Effector memory CD8-positive, alpha-beta T cell (primary cell): ENCODE measurements around the gene ALK.

Experiments
- ATAC-seq: fragments of 150-1000 bp; cut with Tn5 transposase; replicated peaks from 2 replicates; pipeline ENCODE4 v1.10.0; 2021; ENCODE audit warnings: mild to moderate bottlenecking, moderate library complexity
- DNase-seq, 3 experiments: peaks; one replicate each; pipeline ENCODE4 v3.0.0; 2021
- H3K27ac Mint-ChIP-seq, 2 donors: one replicate each; pipeline ENCODE4 v1.8.0; 2022; ENCODE audit warnings: mild to moderate bottlenecking in 2 of 2, mixed read lengths in 2 of 2, moderate library complexity in 2 of 2
- H3K27me3 Mint-ChIP-seq, 2 donors: one replicate each; pipeline ENCODE4 v1.8.0; 2022; ENCODE audit warnings: mixed read lengths in 2 of 2
- H3K36me3 Mint-ChIP-seq: one replicate; pipeline ENCODE4 v1.8.0; 2022; ENCODE audit warnings: mild to moderate bottlenecking, moderate library complexity, mixed read lengths; ENCODE audit not compliant: insufficient read depth
- H3K4me1 Mint-ChIP-seq, 2 donors: one replicate each; pipeline ENCODE4 v1.8.0; 2022; ENCODE audit warnings: low read depth in 2 of 2, mixed read lengths in 2 of 2
- H3K4me3 Mint-ChIP-seq, 2 donors: one replicate each; pipeline ENCODE4 v1.8.0; 2022; ENCODE audit warnings: mild to moderate bottlenecking in 2 of 2, mixed read lengths in 2 of 2, moderate library complexity in 2 of 2
- H3K9me3 Mint-ChIP-seq, 2 donors: one replicate each; pipeline ENCODE4 v1.8.0; 2022; ENCODE audit warnings: mixed read lengths in 2 of 2

ALK gene

DNA sequence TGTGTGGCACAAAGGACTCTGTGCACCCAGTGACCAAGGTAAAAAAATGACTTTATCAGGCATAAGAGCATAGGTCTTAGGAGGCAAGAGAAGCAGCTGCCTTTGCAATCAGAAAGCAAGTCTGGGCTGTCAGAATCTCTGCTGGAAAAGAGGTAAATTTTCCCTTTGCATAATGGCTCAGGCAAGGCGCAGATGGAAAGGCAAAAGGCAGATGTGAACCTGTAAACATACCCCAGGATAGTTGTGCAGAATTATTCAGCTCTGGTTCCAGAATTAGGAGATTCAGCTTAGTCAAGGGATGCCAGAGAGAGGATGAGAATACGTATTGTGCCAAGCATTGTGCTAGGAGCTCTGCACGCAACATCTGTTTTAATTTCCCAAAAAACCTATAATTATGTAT, 547.5 kb downstream of the ALK start:
- Mint-ChIP-seq H3K4me3 (no peak overlapping the region), H3K27ac (no peak overlapping the region), H3K4me1 (no peaks in the 10 kb centered on the region), H3K9me3 (no peaks in the 10 kb centered on the region), H3K36me3 (no peaks in the 10 kb centered on the region), H3K27me3 (peaks cover 36 to 69% of the 10 kb centered on the region in 2 donors)
- ATAC-seq: no peak
- DNase-seq: no peak

DNA sequence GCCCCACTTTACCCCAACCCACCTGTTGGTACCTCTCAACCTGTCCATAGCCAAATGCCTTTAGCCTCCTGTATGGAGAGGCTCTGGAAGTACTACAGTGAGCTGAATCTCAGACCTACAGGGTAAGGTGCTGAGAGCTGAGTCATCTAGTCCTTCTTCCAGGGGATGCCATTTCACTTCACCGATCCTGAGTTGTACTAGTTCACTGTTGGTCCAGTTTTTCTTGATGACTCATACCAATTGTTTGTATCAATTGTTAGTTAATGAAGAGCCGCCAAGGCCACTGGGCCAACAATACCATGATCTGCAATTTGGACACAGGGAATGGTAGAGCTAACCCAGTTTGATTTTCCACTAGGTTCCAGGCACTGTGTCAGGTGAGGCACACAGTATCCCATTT, 549.2 kb downstream of the ALK start:
- DNase-seq: no peak
- Mint-ChIP-seq H3K9me3 (no peaks in the 10 kb centered on the region), H3K4me1 (no peaks in the 10 kb centered on the region), H3K4me3 (no peak overlapping the region), H3K27ac (no peak overlapping the region), H3K27me3 (peaks cover 41 to 71% of the 10 kb centered on the region in 2 donors), H3K36me3 (no peaks in the 10 kb centered on the region)
- no peak for ATAC-seq

- DNase-seq (no peak), ATAC-seq (no peak)
- Mint-ChIP-seq H3K27me3 (peaks cover 50 to 74% of the 10 kb centered on the region in 2 donors), H3K27ac (no peak overlapping the region), H3K4me1 (no peaks in the 10 kb centered on the region), H3K4me3 (no peak overlapping the region), H3K36me3 (no peaks in the 10 kb centered on the region), H3K9me3 (no peaks in the 10 kb centered on the region)
Measured at GRCh38 chr2:29370581-29371125, 550.7 kb downstream of the ALK start.

DNA sequence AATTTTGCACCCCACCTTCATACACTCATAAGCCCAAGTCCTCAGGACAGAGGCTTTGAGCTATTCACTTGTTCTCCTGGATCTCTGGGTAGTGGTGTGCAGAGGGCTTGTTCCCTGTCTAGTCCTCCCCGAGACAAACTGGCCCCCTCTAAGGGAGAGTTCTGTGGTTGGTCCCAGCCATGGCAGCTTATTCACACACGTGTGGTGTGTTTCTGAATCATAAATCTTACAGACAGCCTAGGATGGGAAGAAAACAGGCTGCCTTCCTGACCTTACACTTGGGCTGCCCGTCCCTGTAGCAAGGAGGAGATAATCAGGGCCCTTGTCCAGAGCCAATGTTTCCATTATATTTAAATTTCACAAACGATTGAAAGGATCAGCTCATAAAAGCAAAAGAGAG, 551.2 kb downstream of the ALK start:
- H3K4me3 Mint-ChIP-seq: no peak overlapping the region
- ATAC-seq (no peak), DNase-seq (no peak)
- H3K36me3 Mint-ChIP-seq: no peaks in the 10 kb centered on the region
- H3K4me1 Mint-ChIP-seq: no peaks in the 10 kb centered on the region
- no peaks in the 10 kb centered on the region for H3K9me3 Mint-ChIP-seq
- no peak overlapping the region for H3K27ac Mint-ChIP-seq
- H3K27me3 Mint-ChIP-seq: peaks cover 51 to 76% of the 10 kb centered on the region in 2 donors

DNA sequence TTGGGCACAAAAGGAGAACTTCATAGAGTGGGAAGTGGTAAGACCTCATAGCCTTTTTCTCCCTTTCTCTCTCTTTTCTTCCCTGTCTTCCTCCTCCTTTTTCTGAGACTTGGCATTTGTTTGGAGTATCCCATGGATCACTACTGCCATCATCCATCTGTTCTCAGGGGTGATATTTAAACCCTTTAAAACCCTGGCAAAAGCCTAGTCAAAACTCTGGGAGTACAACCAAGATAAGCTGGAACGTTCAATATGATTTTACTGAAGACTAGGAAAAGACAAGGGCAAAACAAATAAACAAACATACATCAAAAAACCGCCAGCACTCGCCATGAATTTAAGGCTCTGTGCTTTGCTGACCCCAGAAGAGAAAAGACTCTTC, 552.7 kb downstream of the ALK start:
- Mint-ChIP-seq H3K36me3 (no peaks in the 10 kb centered on the region), H3K27me3 (peaks cover 52 to 80% of the 10 kb centered on the region in 2 donors), H3K4me3 (no peak overlapping the region), H3K27ac (no peak overlapping the region), H3K9me3 (no peaks in the 10 kb centered on the region), H3K4me1 (no peaks in the 10 kb centered on the region)
- no peak for DNase-seq
- no peak for ATAC-seq

- Mint-ChIP-seq H3K4me1 (no peaks in the 10 kb centered on the region), H3K27me3 (peaks cover 55 to 84% of the 10 kb centered on the region in 2 donors), H3K9me3 (no peaks in the 10 kb centered on the region), H3K27ac (no peak overlapping the region), H3K4me3 (no peak overlapping the region), H3K36me3 (no peaks in the 10 kb centered on the region)
- no peak for DNase-seq
- no peak for ATAC-seq
Measured at GRCh38 chr2:29367986-29368658, 553.3 kb downstream of the ALK start.

DNA sequence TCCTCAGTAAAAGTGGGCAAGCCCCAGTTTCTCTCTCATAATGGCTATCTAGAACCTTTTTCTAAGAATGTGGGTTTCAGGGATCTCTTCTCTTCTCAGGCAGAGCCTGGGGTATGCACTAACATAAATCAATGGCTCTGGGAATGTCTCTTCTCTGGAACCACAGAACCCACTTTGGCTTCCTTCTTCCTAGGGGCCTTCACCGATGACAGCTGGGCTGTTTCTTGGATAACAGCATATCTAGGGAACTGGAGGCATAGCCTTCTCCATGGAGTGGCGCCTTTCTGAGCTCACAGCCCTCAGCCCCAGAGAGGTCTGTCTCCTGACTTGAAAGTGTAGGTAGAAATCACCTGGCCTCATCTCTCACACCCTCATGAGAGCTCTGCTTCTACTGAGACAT, 558.3 kb downstream of the ALK start:
- ATAC-seq (no peak), DNase-seq (no peak)
- Mint-ChIP-seq H3K36me3 (no peaks in the 10 kb centered on the region), H3K9me3 (no peaks in the 10 kb centered on the region), H3K27ac (no peak overlapping the region), H3K4me3 (no peak overlapping the region), H3K4me1 (no peaks in the 10 kb centered on the region), H3K27me3 (peaks cover 54 to 86% of the 10 kb centered on the region in 2 donors)

- no peak for DNase-seq
- Mint-ChIP-seq H3K9me3 (no peaks in the 10 kb centered on the region), H3K27ac (no peak overlapping the region)
Measured at GRCh38 chr2:29361231-29361630, 560.2 kb downstream of the ALK start.

DNA sequence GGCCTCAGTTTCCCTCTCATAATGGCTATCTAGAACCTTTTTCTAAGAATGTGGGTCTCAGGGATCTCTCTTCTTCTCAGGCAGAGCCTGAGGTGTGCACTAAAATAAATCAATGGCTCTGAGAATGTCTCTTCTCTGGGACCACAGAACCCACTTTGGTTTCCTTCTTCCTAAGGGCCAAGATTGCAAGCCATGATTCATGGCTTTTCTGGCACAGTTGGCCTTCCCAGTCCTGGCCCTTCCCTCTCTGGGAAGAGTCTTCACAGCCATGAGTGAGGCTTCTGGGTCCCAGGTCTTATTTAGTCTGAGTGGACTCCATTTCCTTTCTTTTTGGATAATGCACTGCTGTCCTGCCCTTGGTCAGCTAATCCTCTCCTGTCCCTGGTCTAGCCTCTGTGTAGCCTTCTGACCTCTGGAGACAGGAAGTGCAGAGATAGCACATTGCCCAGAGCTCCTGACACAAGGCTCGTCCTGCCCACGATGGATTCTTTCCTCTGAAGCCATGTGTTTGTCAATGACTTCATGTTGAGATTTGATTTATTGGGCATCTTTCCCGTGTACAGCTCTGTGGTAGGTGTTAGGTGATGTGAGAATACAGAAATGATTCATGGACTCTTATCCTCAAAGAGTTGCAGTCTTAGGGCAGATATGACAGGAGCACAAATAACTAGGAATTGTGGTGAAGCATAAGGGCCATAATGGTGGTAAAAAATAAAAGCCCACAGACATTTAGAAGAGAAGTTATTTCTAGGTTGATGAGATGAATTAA, 561.2 kb downstream of the ALK start:
- no peaks in the 10 kb centered on the region for H3K36me3 Mint-ChIP-seq
- H3K27ac Mint-ChIP-seq: no peak overlapping the region
- no peaks in the 10 kb centered on the region for H3K9me3 Mint-ChIP-seq
- H3K27me3 Mint-ChIP-seq: peaks cover 44 to 83% of the 10 kb centered on the region in 2 donors
- ATAC-seq (no peak), DNase-seq (no peak)
- H3K4me3 Mint-ChIP-seq: no peak overlapping the region
- peaks cover 0 to 2% of the 10 kb centered on the region in 2 donors for H3K4me1 Mint-ChIP-seq

More at GRCh38 chr2:29361231-29361630, 560.2 kb downstream of the ALK start:
- Mint-ChIP-seq H3K4me3 (no peak overlapping the region), H3K27me3 (peaks cover 50 to 83% of the 10 kb centered on the region in 2 donors), H3K4me1 (no peaks in the 10 kb centered on the region), H3K36me3 (no peaks in the 10 kb centered on the region)
- no peak for ATAC-seq

DNA sequence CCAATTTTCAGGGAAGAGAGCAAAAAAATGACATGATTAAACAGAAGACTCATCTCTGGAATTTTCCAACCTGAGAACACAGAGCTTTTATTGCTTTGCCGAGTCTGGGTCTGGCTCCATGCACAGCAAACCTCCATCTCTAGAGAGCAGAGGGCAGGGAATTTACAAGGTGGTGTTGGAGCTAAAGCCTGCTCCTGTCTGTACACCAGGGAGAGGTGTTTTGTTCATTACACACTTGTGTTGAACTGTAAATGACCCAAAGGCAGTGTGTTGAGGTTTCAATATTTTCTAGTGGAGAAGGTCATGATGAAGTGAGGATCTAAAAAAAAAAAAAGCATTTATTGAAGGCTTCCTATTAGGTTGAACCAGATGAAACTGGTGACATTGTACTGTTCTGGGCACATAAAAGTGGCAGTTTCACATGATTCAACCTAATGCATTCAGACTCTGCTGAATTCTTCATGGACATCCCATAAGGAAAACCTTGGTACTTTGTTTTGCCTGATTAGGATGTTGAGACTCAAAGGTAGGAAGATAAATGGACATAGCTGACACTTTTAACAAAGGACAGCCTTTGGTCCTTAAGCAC, 567.9 kb downstream of the ALK start:
- Mint-ChIP-seq H3K27me3 (peaks cover 9 to 56% of the 10 kb centered on the region in 2 donors), H3K36me3 (no peaks in the 10 kb centered on the region), H3K4me1 (peaks cover 0 to 2% of the 10 kb centered on the region in 2 donors), H3K9me3 (no peaks in the 10 kb centered on the region), H3K4me3 (no peak overlapping the region), H3K27ac (no peak overlapping the region)
- ATAC-seq (no peak), DNase-seq (no peak)

GRCh38 chr2:29351916-29352591, 569.3 kb downstream of the ALK start:
- H3K4me1 Mint-ChIP-seq: peaks cover 0 to 2% of the 10 kb centered on the region in 2 donors
- H3K27ac Mint-ChIP-seq: no peak overlapping the region
- H3K27me3 Mint-ChIP-seq: peaks cover 20 to 64% of the 10 kb centered on the region in 2 donors
- H3K4me3 Mint-ChIP-seq: no peak overlapping the region
- H3K9me3 Mint-ChIP-seq: no peaks in the 10 kb centered on the region
- no peak for ATAC-seq
- no peak for DNase-seq
- H3K36me3 Mint-ChIP-seq: no peaks in the 10 kb centered on the region

DNA sequence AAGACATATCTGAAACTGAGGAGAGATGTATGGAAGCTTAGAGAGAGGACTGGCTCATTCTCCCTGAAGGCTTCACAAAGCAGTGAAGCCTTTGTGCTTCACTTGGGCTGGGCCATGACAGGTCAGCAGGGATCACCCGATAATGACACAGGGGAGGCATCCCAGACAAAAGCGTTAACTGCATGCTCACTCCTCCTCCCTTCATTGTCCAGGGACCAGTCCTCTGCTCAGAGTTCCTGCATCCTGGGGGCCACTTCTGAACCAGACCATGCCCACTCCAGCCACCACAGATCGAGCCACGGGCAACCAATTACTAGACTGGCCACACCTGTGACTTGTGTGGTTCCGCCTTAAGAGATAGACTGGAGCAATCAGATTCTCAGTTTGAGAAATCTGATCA, 570.1 kb downstream of the ALK start:
- Mint-ChIP-seq H3K36me3 (no peaks in the 10 kb centered on the region), H3K9me3 (no peaks in the 10 kb centered on the region), H3K27ac (no peak overlapping the region), H3K4me3 (no peak overlapping the region), H3K4me1 (peaks cover 0 to 2% of the 10 kb centered on the region in 2 donors), H3K27me3 (peaks cover 26 to 68% of the 10 kb centered on the region in 2 donors)
- no peak for DNase-seq
- no peak for ATAC-seq

- ATAC-seq: no peak
Measured at GRCh38 chr2:29349316-29350030, 571.9 kb downstream of the ALK start.

More at GRCh38 chr2:29349316-29350030, 571.9 kb downstream of the ALK start:
- peaks cover 26 to 69% of the 10 kb centered on the region in 2 donors for H3K27me3 Mint-ChIP-seq
- H3K36me3 Mint-ChIP-seq: no peaks in the 10 kb centered on the region
- no peak for DNase-seq
- no peaks in the 10 kb centered on the region for H3K4me1 Mint-ChIP-seq
- H3K4me3 Mint-ChIP-seq: no peak overlapping the region
- no peak overlapping the region for H3K27ac Mint-ChIP-seq
- H3K9me3 Mint-ChIP-seq: no peaks in the 10 kb centered on the region
